HL-60 (cell line): ENCODE measurements around the gene PIK3R1.

Source experiments
- GABPA ChIP-seq: IDR thresholded peaks from 2 replicates; pipeline ENCODE4 v1.6.1; 2012; ENCODE audit warnings: low read depth
- POLR2AphosphoS5 ChIP-seq: IDR thresholded peaks from 2 replicates; pipeline ENCODE4 v1.6.1; 2012; ENCODE audit warnings: low read depth
- TF ChIP-seq, protein P1 (sequence below): IDR thresholded peaks from one replicate; pipeline ENCODE4 v1.5.1; 2011; ENCODE audit warnings: low read length, control low read depth, inconsistent platforms; ENCODE audit not compliant: insufficient read depth
- TF ChIP-seq, protein P2 (sequence below): IDR thresholded peaks from 2 replicates; pipeline ENCODE4 v1.6.1; 2012; ENCODE audit warnings: low read depth; ENCODE audit not compliant: insufficient replicate concordance

DNA sequence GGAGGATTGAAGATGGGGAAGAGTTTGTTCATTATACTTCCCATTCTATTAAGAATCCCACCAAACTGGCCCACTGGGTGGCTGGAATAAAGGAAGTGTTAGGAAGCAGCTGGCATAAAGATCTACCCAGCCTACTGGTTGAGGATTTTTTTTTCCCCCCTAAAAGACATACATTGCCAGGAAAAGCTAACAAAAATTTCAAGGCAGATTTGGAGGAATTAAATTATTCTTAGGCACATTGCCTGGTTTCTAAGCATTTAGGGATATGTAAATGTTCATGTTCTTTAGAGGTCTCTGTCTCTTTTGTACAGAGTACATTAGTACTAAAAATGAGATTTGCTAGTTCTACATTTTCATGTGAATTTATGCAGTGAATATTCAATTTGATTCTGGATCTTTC lies 8.3 kb downstream of the PIK3R1 start:
- no peak for TF ChIP-seq POLR2AphosphoS5
- TF ChIP-seq, protein P1, sequence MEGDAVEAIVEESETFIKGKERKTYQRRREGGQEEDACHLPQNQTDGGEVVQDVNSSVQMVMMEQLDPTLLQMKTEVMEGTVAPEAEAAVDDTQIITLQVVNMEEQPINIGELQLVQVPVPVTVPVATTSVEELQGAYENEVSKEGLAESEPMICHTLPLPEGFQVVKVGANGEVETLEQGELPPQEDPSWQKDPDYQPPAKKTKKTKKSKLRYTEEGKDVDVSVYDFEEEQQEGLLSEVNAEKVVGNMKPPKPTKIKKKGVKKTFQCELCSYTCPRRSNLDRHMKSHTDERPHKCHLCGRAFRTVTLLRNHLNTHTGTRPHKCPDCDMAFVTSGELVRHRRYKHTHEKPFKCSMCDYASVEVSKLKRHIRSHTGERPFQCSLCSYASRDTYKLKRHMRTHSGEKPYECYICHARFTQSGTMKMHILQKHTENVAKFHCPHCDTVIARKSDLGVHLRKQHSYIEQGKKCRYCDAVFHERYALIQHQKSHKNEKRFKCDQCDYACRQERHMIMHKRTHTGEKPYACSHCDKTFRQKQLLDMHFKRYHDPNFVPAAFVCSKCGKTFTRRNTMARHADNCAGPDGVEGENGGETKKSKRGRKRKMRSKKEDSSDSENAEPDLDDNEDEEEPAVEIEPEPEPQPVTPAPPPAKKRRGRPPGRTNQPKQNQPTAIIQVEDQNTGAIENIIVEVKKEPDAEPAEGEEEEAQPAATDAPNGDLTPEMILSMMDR = no peak
- TF ChIP-seq GABPA = no peak
- TF ChIP-seq, protein P2, sequence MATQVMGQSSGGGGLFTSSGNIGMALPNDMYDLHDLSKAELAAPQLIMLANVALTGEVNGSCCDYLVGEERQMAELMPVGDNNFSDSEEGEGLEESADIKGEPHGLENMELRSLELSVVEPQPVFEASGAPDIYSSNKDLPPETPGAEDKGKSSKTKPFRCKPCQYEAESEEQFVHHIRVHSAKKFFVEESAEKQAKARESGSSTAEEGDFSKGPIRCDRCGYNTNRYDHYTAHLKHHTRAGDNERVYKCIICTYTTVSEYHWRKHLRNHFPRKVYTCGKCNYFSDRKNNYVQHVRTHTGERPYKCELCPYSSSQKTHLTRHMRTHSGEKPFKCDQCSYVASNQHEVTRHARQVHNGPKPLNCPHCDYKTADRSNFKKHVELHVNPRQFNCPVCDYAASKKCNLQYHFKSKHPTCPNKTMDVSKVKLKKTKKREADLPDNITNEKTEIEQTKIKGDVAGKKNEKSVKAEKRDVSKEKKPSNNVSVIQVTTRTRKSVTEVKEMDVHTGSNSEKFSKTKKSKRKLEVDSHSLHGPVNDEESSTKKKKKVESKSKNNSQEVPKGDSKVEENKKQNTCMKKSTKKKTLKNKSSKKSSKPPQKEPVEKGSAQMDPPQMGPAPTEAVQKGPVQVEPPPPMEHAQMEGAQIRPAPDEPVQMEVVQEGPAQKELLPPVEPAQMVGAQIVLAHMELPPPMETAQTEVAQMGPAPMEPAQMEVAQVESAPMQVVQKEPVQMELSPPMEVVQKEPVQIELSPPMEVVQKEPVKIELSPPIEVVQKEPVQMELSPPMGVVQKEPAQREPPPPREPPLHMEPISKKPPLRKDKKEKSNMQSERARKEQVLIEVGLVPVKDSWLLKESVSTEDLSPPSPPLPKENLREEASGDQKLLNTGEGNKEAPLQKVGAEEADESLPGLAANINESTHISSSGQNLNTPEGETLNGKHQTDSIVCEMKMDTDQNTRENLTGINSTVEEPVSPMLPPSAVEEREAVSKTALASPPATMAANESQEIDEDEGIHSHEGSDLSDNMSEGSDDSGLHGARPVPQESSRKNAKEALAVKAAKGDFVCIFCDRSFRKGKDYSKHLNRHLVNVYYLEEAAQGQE = no peak
